Smooth muscle cell (in vitro differentiated cells): ENCODE data around the gene OTOR. TPM values are rescaled to one million over a fixed set of nuclear protein-coding genes. Genes with fewer than 3 reads are reported as not detected.

Experiments used
- DNase-seq: peaks from one replicate; lab custom pipeline; 2025; ENCODE audit not compliant: unreplicated experiment; lab: John Stamatoyannopoulos, UW
- H2AFZ ChIP-seq: fragments of 200-600 bp; sonication (generic); 2 replicates; pipeline ENCODE4 v1.6.0; 2016; ENCODE audit warnings: antibody characterized with exemption, low read depth, mild to moderate bottlenecking
- H3F3A ChIP-seq: fragments of 200-600 bp; sonication (generic); 2 replicates; pipeline ENCODE4 v1.6.0; 2017; ENCODE audit warnings: antibody characterized with exemption, low read depth
- H3K27ac ChIP-seq: fragments of 200-600 bp; sonication (generic); 2 replicates; pipeline ENCODE4 v1.5.1; 2016; ENCODE audit warnings: low read depth, mild to moderate bottlenecking
- H3K27me3 ChIP-seq: fragments of 200-600 bp; sonication (generic); 2 replicates; pipeline ENCODE4 v1.6.1; 2016; ENCODE audit warnings: low read depth, mild to moderate bottlenecking
- H3K36me3 ChIP-seq: fragments of 200-600 bp; sonication (generic); 2 replicates; pipeline ENCODE4 v1.5.1; 2016; ENCODE audit warnings: low read depth
- H3K4me1 ChIP-seq: fragments of 200-600 bp; sonication (generic); 2 replicates; pipeline ENCODE4 v1.5.1; 2016; ENCODE audit warnings: low read depth
- H3K4me2 ChIP-seq: fragments of 200-600 bp; sonication (generic); 2 replicates; pipeline ENCODE4 v1.6.0; 2016; ENCODE audit warnings: mild to moderate bottlenecking
- H3K4me3 ChIP-seq: fragments of 200-600 bp; sonication (generic); 2 replicates; pipeline ENCODE4 v1.5.1; 2016; ENCODE audit warnings: mild to moderate bottlenecking
- H3K79me2 ChIP-seq: fragments of 200-600 bp; sonication (generic); 2 replicates; pipeline ENCODE4 v1.6.0; 2016; ENCODE audit warnings: low read depth, mild to moderate bottlenecking
- H3K9ac ChIP-seq: fragments of 200-600 bp; sonication (generic); 2 replicates; pipeline ENCODE4 v1.6.0; 2016; ENCODE audit warnings: low read depth
- H3K9me3 ChIP-seq: fragments of 200-600 bp; sonication (generic); replicated peaks from 2 replicates; pipeline ENCODE4 v1.5.1; 2016; ENCODE audit warnings: low read depth
- H4K20me1 ChIP-seq: fragments of 200-600 bp; sonication (generic); 2 replicates; pipeline ENCODE4 v1.6.0; 2016; ENCODE audit warnings: low read depth
- WGBS: methylation state at CpG from one replicate; pipeline ENCODE4 v1.1.7; 2016; ENCODE audit warnings: low lambda C conversion rate; 5-methylcytosine and 5-hydroxymethylcytosine counted together
- polyA plus RNA-seq: library from polyadenylated mRNA; unstranded; fragments of >200 nt; fragmentation: Nextera tagmentation; extraction: Ambion mirVana; gene quantifications from 2 replicates; pipeline ENCODE4 v1.2.1, GENCODE V29; 2016
- total RNA-seq: library from RNA; depleted of rRNA; stranded (reverse); fragments of >200 nt; gene quantifications from 2 replicates; pipeline ENCODE4 v1.2.3, GENCODE V29; 2014
- TF ChIP-seq, protein P1 (sequence below): fragments of 200-600 bp; sonication (generic); IDR thresholded peaks from 2 replicates; pipeline ENCODE4 v1.5.1; 2017; ENCODE audit warnings: borderline replicate concordance, mild to moderate bottlenecking, antibody characterized with exemption; ENCODE audit not compliant: insufficient read depth, poor library complexity, severe bottlenecking

Gene OTOR
- total and polyA plus RNA-seq, 2 experiments from 2014 or later = not detected

DNA sequence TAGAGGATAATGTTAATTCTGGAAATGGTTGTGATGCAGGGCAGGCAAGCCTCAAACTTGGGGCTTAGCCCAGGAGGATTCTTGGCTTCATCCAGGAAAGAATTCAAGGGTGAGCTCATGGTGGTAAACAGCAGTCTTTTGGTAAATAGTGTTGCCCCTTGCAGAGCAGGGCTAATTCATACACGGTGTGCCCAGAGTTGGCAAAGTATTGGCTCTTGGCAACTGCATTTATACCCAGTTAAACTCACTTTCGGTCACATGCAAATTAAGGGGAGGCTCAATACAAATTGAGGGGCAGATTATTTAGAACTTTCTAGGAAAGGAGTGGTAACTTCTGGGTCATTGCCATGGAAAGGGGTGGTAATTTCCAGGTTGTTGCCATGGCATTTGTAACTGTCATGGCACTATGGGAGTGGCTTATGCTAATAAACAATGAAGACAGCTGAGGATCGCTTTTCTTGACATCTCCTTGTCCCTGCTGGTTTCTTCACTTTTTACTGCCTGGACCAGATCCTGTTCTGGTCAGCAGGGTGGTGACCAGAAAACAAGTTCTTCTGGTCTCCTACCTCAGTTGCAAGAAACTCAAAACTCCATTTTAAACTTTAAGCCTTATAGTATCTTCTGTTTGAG, 3.9 kb upstream of the OTOR start:
- Histone ChIP-seq H3K9me3 (no peaks in the 10 kb centered on the region), H3K4me3 (no peak overlapping the region), H3K27me3 (no peaks in the 10 kb centered on the region), H3K9ac (no peak overlapping the region), H3K36me3 (no peaks in the 10 kb centered on the region), H4K20me1 (no peaks in the 10 kb centered on the region), H3K4me2 (no peak overlapping the region), H2AFZ (no peak overlapping the region), H3K27ac (no peak overlapping the region), H3K79me2 (no peaks in the 10 kb centered on the region), H3F3A (no peaks in the 10 kb centered on the region), H3K4me1 (no peaks in the 10 kb centered on the region)
- DNase-seq = no peak
- TF ChIP-seq, protein P1, sequence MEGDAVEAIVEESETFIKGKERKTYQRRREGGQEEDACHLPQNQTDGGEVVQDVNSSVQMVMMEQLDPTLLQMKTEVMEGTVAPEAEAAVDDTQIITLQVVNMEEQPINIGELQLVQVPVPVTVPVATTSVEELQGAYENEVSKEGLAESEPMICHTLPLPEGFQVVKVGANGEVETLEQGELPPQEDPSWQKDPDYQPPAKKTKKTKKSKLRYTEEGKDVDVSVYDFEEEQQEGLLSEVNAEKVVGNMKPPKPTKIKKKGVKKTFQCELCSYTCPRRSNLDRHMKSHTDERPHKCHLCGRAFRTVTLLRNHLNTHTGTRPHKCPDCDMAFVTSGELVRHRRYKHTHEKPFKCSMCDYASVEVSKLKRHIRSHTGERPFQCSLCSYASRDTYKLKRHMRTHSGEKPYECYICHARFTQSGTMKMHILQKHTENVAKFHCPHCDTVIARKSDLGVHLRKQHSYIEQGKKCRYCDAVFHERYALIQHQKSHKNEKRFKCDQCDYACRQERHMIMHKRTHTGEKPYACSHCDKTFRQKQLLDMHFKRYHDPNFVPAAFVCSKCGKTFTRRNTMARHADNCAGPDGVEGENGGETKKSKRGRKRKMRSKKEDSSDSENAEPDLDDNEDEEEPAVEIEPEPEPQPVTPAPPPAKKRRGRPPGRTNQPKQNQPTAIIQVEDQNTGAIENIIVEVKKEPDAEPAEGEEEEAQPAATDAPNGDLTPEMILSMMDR = no peak
- WGBS = 88% methylated on average over 3 of the region's 3 CpGs

DNA sequence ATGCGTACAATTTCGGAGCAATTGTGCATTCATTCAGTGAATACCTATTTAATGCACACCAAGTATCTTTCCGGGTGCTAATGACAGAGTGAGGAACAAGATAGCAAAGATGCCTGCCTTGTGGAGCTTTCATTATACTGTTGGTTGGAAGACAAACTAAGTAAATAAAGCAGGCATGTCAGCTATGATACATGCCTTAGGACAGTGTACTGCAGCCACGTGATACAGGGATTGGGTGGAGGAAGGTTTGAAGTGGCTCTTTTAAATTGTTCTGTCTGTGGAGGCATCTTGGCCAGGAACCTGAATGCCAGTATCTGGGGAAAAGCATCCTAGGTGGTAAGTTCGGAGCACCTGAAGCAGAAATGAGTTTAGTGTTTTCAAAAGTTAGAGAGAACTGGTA, 3.0 kb upstream of the OTOR start:
- Histone ChIP-seq H3K36me3 (no peaks in the 10 kb centered on the region), H3K27ac (no peak overlapping the region), H3K79me2 (no peaks in the 10 kb centered on the region), H2AFZ (no peak overlapping the region), H3K4me1 (no peaks in the 10 kb centered on the region), H3K9me3 (no peaks in the 10 kb centered on the region), H3K9ac (no peak overlapping the region), H3K4me2 (no peak overlapping the region), H3K4me3 (no peak overlapping the region), H3F3A (no peaks in the 10 kb centered on the region), H3K27me3 (no peaks in the 10 kb centered on the region), H4K20me1 (no peaks in the 10 kb centered on the region)
- TF ChIP-seq, protein P1 = no peak
- no peak for DNase-seq
- 89% methylated on average over 5 of the region's 5 CpGs for WGBS

DNA sequence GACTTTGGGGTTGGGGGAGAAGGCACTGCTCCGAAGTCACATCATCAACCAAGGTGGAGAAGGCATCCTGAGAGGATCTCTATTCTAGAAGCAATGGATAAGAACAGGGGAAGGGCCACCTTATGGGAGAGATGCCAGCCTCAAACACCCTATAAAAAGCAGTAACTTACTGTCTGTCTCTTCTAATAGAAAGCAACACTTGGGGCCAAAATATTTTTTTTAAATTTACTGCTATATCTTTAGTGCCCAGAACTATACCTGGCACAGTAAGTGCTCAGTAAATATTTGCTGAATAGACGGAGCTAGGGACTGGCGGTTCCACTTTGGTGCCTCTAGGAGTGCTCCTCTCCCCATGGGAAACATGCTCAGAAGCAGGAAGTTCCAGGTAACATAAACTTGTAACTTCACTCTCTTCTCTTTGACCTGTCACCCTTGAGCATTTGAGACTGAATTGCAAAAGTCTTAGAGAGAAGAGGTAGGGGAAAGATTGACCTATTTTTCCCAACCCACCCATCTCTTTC, 807 bp upstream of the OTOR start:
- no peaks in the 10 kb centered on the region for H3K4me1 ChIP-seq
- no peaks in the 10 kb centered on the region for H3F3A ChIP-seq
- H2AFZ ChIP-seq = no peak overlapping the region
- H3K9me3 ChIP-seq = no peaks in the 10 kb centered on the region
- DNase-seq = no peak
- no peaks in the 10 kb centered on the region for H3K79me2 ChIP-seq
- no peak overlapping the region for H3K9ac ChIP-seq
- TF ChIP-seq, protein P1 = no peak
- no peak overlapping the region for H3K4me3 ChIP-seq
- H3K36me3 ChIP-seq = no peaks in the 10 kb centered on the region
- H3K27ac ChIP-seq = no peak overlapping the region
- no peak overlapping the region for H3K4me2 ChIP-seq
- H4K20me1 ChIP-seq = no peaks in the 10 kb centered on the region
- H3K27me3 ChIP-seq = no peaks in the 10 kb centered on the region
- 53% methylated on average over 3 of the region's 3 CpGs for WGBS

DNA sequence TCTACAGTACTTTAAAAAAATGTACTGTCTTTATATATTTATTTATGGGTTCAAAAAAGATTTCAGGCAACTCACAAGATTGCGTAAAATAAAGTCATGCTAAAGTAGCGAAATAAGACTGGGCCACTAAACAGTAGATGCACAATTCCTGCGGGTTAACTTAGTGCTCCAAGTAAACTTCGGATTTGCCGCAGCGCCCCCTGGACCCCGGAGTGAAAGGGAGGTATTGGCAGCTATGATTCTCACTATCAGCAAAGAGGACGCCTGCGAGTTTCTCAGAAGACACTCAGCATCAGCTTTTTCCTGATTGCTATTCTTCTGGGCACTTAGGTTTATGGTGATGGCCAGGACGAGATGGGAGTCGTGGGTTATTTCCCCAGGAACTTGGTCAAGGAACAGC, 1.4 kb downstream of the OTOR start:
- Histone ChIP-seq H3K4me1 (no peaks in the 10 kb centered on the region), H3K36me3 (no peaks in the 10 kb centered on the region), H3K9me3 (no peaks in the 10 kb centered on the region), H3K27ac (no peak overlapping the region), H3F3A (no peaks in the 10 kb centered on the region), H3K9ac (no peak overlapping the region), H2AFZ (no peak overlapping the region), H3K4me2 (no peak overlapping the region), H3K4me3 (no peak overlapping the region), H4K20me1 (no peaks in the 10 kb centered on the region), H3K27me3 (no peaks in the 10 kb centered on the region), H3K79me2 (no peaks in the 10 kb centered on the region)
- 56% methylated on average over 11 of the region's 11 CpGs for WGBS
- DNase-seq = no peak
- TF ChIP-seq, protein P1 = no peak
